ENCODE measurements around the gene ZNF808.
"Not testable (repeated sequence)": the region's sequence is repeated elsewhere in the genome, so short reads cannot be mapped to it uniquely, and the experiment has no call there.

- not testable (repeated sequence) for TF ChIP-seq CTCF, EP300, POLR2A (IDR thresholded peaks at IDR 0.05)
Measured at GRCh38 chr19:52535385-52535770, 7.9 kb downstream of the ZNF808 start.
